ENCODE measurements around the gene NAV2.
A peak's percentile ranks its signal among the peaks of the same experiment; 100 is the strongest.

NAV2 gene

DNA sequence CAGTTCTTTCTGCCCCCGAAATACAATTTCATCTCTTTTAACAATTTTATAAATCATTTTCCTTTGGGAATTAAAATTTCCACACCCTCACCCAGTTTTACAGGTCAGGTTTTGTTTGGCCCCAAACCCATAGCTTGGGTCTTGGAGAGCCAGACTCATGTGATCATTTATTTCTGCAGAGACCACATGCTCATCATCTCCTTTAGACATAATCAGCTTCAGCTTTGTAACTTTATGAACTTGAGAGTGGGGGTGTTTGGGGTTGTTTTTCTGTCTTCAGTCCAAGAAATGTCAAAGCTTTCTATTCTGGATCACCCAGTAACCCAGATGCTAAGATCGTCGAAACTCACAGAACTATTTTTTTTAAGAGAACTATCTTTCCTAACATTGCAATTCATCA lies 376.7 kb downstream of the NAV2 start:
- DNase-seq: no peak
- in situ Hi-C loops (cut with MboI; ENCODE audit: low pct_unique_long_range_greater_than_20kb, low sequenced_read_pairs): no loop called here

DNA sequence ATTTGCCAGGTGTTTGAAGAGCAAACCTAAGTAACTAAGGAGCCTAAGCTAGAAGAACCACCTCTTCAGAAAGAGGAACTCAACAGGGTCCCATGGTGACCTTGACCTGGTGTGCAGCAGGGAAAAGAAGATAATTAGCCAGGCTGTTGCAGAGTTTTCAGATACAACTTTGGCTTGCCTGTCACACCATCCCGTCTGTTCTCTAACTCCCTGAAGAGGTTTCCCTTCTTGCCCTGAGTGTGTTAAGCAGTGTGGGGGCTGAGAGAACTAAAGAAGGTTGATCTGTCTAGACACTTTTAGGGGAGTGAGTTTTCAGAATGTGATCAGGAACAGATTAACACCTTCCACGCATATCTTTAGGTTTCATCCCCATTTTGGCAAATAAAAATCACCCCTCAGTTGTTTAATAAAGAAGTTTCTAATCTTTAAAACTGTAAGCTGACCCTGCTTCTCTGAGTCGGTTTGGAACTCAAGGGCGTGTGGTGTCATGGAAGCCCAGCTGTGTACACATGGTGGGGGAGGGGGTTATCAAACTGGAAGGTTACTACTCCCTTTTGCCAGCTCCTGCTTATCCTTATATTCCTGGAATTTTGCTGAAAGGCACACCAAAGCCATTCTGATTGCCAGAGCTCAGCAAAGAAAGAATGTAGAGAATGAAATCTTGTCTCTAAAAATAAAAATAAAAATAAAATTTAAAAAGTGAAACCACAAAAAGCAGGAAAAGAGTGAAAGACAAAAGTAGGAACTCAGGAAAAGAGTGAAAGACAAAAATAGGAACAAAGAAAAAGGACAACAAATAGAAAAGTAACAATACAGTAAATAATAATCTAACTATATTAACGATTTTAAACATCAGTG lies 377.4 kb downstream of the NAV2 start:
- in situ Hi-C loops (cut with MboI; ENCODE audit: low pct_unique_long_range_greater_than_20kb, low sequenced_read_pairs): no loop called here
- peak; percentile 9 for DNase-seq

DNA sequence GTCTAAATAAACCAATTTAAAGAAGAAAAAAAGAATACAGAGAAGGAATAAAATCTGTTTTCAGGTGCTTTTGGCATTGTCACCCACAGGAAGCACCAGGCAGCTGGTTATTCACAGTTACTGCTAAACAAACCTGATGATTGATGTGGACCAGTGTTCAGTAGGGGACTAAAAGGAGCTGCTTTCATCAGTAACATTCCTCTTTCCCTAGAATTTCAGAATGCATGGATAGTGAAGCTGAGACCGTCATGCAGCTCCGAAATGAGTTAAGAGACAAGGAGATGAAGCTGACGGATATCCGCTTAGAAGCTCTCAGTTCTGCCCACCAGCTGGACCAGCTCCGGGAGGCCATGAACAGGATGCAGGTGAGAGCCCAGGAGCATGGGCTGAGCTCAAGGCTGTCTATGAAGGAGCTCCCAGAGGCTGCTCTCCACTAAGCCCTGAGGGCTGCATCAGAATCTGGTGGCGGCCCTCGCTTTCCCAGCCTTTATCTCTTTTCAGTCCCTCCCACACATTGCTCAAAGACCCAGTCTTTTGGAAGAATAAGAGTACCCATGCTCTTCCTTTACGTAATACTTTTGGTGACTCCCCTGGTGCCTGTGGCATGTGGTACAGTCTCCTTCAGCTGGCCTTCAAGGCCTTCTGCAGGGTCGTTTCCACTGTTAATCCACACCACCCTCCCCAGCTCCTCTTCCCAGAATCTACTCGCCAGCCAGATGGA lies 378.2 kb downstream of the NAV2 start:
- in situ Hi-C loops (cut with MboI; ENCODE audit: low pct_unique_long_range_greater_than_20kb, low sequenced_read_pairs): no loop called here
- no peak for DNase-seq

DNA sequence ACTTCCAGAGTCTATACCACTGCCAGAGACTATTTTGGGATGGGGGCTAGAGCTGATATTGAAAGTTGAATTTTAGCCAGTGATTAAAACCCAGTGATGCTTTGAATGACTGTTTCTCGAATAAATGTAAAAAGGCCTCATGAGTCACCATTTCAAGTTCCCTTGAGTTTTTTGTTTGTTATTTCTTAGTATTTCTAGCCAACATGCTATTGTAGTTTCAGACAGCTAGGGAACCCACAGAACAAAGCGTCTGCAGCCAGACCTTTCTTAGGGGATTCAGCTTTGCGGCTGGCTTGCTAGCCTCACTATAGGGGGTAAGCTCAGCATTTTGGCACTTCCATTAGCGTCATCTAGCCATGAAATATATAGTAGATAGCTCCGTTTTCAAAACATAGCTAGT lies 381.1 kb downstream of the NAV2 start:
- in situ Hi-C loops (cut with MboI; ENCODE audit: low pct_unique_long_range_greater_than_20kb, low sequenced_read_pairs): no loop called here
- no peak for DNase-seq

DNA sequence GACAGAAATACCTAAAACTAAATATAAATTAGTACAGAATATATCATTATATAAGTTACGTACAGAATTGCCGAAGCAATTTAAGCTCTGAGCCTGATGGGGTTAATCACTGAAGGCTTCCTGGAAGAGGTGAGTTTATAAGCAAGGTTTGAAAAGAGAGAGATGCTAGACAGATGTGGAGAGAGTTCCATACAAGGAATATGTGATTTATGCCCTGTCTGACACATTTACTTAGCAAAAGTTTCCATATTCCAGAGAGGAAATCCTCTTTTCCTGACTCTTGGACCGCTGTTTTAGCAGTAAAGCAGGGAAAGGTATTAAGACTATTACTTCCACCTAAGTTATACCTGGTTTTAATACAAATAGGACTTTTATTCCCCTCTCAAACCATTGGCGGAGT lies 382.6 kb downstream of the NAV2 start:
- DNase-seq: no peak
- in situ Hi-C loops (cut with MboI; ENCODE audit: low pct_unique_long_range_greater_than_20kb, low sequenced_read_pairs): no loop called here

- in situ Hi-C loops (cut with MboI; ENCODE audit: low pct_unique_long_range_greater_than_20kb, low sequenced_read_pairs): no loop called here
- DNase-seq: no peak
Measured at GRCh38 chr11:20097319-20098221, 384.9 kb downstream of the NAV2 start.

GRCh38 chr11:20099527-20099926 lies 386.9 kb downstream of the NAV2 start:
- in situ Hi-C loops (cut with MboI; ENCODE audit: low pct_unique_long_range_greater_than_20kb, low sequenced_read_pairs): no loop called here
- DNase-seq: no peak

- in situ Hi-C loops (cut with MboI; ENCODE audit: low pct_unique_long_range_greater_than_20kb, low sequenced_read_pairs): no loop called here
- DNase-seq: no peak
Measured at GRCh38 chr11:20102397-20102796, 389.8 kb downstream of the NAV2 start.

DNA sequence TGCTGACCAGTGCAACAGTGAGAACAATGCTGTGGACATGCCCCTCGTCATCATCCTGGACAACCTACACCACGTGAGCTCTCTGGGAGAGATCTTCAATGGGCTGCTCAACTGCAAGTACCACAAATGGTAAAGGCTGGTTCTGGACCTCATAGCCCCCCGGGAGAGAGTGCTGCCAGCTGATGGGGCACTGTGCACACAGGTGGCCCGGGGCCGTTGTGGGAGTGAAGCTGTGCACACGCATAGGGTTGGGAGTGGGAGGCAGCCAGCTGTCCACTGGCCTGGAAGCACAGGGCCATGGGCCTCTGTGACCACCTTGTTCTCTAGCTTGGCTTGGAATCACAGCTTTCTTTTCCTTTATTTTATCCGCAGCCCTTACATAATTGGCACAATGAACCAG lies 390.6 kb downstream of the NAV2 start:
- in situ Hi-C loops (cut with MboI; ENCODE audit: low pct_unique_long_range_greater_than_20kb, low sequenced_read_pairs): no loop called here
- DNase-seq: no peak

DNA sequence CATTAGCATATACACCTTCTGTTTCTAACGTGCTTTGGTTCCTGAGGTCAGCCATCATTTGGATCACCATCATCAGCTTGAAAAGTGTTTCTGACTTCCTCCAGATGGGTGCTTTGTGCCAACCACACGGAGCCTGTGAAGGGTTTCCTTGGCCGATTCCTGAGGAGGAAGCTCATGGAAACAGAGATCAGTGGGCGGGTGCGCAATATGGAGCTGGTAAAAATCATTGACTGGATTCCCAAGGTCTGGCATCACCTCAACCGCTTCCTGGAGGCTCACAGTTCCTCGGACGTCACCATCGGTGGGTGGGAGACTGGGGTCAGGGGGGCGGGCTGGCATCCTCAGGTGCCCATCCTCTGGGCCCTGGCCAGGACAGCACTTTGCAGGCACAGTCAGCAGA lies 392.8 kb downstream of the NAV2 start:
- DNase-seq: no peak
- in situ Hi-C loops (cut with MboI; ENCODE audit: low pct_unique_long_range_greater_than_20kb, low sequenced_read_pairs): no loop called here

DNA sequence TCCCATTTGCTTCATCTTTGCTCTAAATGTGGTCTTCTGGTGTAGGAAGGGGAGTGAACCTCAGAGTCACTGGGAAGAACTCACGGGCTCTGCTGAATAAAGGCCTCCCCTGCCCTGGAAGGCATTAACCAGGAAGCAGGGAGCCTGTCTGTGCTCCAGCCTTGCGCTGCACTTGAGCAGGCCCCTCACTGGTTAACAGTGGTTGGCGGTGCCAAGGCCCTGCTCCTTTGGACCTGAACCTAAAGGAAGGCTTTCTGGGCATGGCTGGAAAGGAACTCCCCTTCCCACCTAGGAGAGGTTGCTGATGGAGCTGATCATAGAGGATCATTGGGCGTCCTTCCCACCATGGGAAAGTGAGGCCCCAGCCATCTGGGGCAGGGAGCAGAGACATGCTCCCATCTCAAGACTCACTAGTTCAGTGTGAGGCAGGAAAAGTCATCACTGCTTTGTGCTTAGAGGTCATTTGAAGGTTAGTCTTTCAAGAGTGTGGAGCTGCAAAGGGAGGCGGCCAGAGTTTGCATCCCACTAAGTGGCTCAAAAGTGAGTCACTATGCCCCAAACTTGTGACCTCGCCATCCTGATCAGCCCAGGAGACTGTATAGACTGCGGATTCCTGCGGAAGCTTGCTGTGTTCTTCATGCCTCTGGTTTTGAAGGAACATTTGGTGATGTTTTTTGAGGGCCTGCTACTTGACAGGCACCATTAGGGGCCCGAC lies 397.3 kb downstream of the NAV2 start:
- DNase-seq: no peak
- in situ Hi-C loops (cut with MboI; ENCODE audit: low pct_unique_long_range_greater_than_20kb, low sequenced_read_pairs): no loop called here

DNA sequence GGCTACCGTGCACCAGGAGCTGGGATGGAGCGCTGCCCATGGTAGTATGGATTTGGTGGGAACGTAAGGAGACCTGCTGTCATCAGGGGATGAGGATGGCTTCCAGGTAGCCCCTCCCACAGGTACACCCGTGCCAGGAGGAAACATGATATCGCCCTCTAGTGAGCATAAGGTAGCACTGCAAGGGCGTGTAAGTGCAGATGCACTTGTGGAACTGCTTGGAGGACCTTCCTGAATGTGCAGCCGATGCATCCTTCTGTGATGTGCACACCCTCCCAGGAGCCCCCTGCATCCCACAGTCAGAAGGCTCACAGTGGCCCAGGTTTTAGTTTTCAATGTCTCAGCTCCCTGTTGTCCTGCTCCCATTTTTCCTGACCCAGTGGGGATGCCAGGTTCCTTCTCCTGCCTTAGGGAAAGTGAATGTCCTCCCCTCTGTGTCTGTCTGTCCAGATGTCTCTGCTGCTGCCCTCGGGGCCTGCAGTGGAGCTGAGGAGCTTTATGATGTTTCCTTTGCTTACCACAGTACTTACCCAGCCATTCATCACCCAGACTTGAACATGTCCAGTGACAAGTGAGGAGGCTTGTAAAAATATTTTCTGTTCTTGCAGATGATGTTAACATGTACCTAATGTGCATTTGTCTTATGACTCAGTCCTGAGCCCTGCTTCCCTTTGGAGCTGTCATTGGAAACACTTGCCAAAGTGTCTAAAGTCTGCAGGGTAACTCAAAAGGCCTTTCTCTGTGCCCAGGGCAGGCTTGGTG lies 398.5 kb downstream of the NAV2 start:
- DNase-seq: peak; percentile 31
- in situ Hi-C loops (cut with MboI; ENCODE audit: low pct_unique_long_range_greater_than_20kb, low sequenced_read_pairs): no loop called here

GRCh38 chr11:20111871-20112270 lies 399.2 kb downstream of the NAV2 start:
- no peak for DNase-seq
- in situ Hi-C loops (cut with MboI; ENCODE audit: low pct_unique_long_range_greater_than_20kb, low sequenced_read_pairs): no loop called here

DNA sequence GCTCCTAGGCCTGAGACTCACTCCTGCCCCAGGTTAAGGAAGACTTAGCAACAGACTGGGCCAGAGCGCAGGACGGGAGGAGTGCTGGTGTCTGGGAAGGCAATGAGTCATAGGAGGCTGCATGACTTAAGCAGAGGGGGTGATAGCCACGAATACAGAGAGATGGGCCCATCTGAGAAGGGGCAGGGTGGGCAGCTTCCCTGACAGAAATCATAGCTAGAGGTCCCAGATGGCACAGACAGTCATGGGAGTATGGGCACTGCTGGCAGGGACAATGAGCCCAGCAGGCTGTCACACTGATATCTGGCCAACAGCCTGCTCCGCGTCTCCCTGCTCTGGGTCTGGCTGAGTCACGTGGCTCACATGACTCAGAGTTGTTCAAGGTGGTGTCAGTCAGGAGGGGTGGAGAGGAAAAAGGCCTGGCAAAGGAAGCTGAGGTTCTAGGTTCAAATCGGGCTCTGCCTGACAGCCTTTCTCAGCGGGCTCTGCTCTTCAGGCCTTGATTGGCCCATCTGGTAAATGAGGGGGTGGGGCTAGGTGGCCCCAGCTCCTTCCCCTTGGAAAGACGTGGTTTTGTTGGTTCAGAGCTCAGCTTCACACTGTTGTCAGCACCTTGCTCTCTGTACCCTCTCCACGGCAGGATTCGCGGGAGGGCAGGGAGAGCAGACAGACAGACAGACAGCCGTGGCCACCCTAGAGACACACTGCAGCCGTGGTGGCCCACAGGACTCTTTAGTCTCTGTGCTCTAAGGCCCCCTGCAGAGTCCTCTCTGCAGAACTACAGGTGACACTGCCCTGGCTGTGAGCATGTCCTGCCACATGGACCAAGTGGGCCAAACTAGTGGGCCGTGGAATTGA lies 399.9 kb downstream of the NAV2 start:
- in situ Hi-C loops (cut with MboI; ENCODE audit: low pct_unique_long_range_greater_than_20kb, low sequenced_read_pairs): no loop called here
- peak; percentile 32 for DNase-seq

GRCh38 chr11:20113149-20113438 lies 400.5 kb downstream of the NAV2 start:
- in situ Hi-C loops (cut with MboI; ENCODE audit: low pct_unique_long_range_greater_than_20kb, low sequenced_read_pairs): no loop called here
- no peak for DNase-seq

GRCh38 chr11:20114588-20114987 lies 402.0 kb downstream of the NAV2 start:
- in situ Hi-C loops (cut with MboI; ENCODE audit: low pct_unique_long_range_greater_than_20kb, low sequenced_read_pairs): no loop called here
- DNase-seq: no peak

- no peak for DNase-seq
- in situ Hi-C loops (cut with MboI; ENCODE audit: low pct_unique_long_range_greater_than_20kb, low sequenced_read_pairs): no loop called here
Measured at GRCh38 chr11:20116825-20117224, 404.2 kb downstream of the NAV2 start.

- in situ Hi-C loops (cut with MboI; ENCODE audit: low pct_unique_long_range_greater_than_20kb, low sequenced_read_pairs): no loop called here
- DNase-seq: no peak
Measured at GRCh38 chr11:20117291-20117690, 404.7 kb downstream of the NAV2 start.

Measured in KBM-7 (cell line).